Mesendoderm (in vitro differentiated cells): ENCODE results near the gene CGB1.
"Not testable (repeated sequence)": the region's sequence is repeated elsewhere in the genome, so short reads cannot be mapped to it uniquely, and the experiment has no call there.

ENCODE experiments used
- DNase-seq: peaks from one replicate; pipeline ENCODE4 v3.0.0; 2013
- H2AK5ac ChIP-seq: 2 replicates; pipeline ENCODE4 v1.6.1; 2013; ENCODE audit warnings: low read length, inconsistent platforms
- H2BK120ac ChIP-seq: 2 replicates; pipeline ENCODE4 v1.6.1; 2013; ENCODE audit warnings: low read depth, mild to moderate bottlenecking, low read length, moderate library complexity, mixed read lengths
- H2BK15ac ChIP-seq: replicated peaks from 2 replicates; pipeline ENCODE4 v1.6.1; 2013; ENCODE audit warnings: low read depth, mild to moderate bottlenecking, moderate library complexity
- H2BK5ac ChIP-seq: 2 replicates; pipeline ENCODE4 v1.6.1; 2013; ENCODE audit warnings: low read length, inconsistent platforms
- H3K18ac ChIP-seq: 2 replicates; pipeline ENCODE4 v1.6.1; 2013; ENCODE audit warnings: mild to moderate bottlenecking, low read length, mixed read lengths
- H3K23ac ChIP-seq: one replicate; pipeline ENCODE4 v1.6.1; 2013; ENCODE audit warnings: low read length
- H3K27ac ChIP-seq: 2 replicates; pipeline ENCODE4 v1.5.1; 2013; ENCODE audit warnings: low read depth, mild to moderate bottlenecking, inconsistent platforms, low read length, moderate library complexity
- H3K27me3 ChIP-seq: 2 replicates; pipeline ENCODE4 v1.6.1; 2013; ENCODE audit warnings: low read length, control low read depth, mild to moderate bottlenecking, inconsistent platforms; ENCODE audit not compliant: insufficient read depth, poor library complexity
- H3K36me3 ChIP-seq: 2 replicates; pipeline ENCODE4 v1.6.1; 2013; ENCODE audit warnings: low read length, inconsistent platforms; ENCODE audit not compliant: control insufficient read depth, insufficient read depth
- H3K4ac ChIP-seq: one replicate; pipeline ENCODE4 v1.6.1; 2013; ENCODE audit warnings: low read depth, mild to moderate bottlenecking, low read length, moderate library complexity
- H3K4me1 ChIP-seq: 2 replicates; pipeline ENCODE4 v1.6.1; 2013; ENCODE audit warnings: low read depth, low read length, inconsistent platforms; ENCODE audit not compliant: control insufficient read depth
- H3K4me2 ChIP-seq: 2 replicates; pipeline ENCODE4 v1.6.1; 2013; ENCODE audit warnings: low read length
- H3K4me3 ChIP-seq: 2 replicates; pipeline ENCODE4 v1.5.1; 2013; ENCODE audit warnings: mild to moderate bottlenecking, low read length
- H3K56ac ChIP-seq: one replicate; pipeline ENCODE4 v1.6.1; 2013; ENCODE audit warnings: low read length
- H3K79me1 ChIP-seq: 2 replicates; pipeline ENCODE4 v1.6.1; 2013; ENCODE audit warnings: low read length, inconsistent platforms
- H3K79me2 ChIP-seq: 2 replicates; pipeline ENCODE4 v1.6.1; 2013; ENCODE audit warnings: mild to moderate bottlenecking, low read length; ENCODE audit not compliant: control insufficient read depth, insufficient read depth
- H3K9ac ChIP-seq: 2 replicates; pipeline ENCODE4 v1.6.1; 2013; ENCODE audit warnings: low read length, inconsistent platforms
- H4K5ac ChIP-seq: one replicate; pipeline ENCODE4 v1.6.1; 2013; ENCODE audit warnings: low read length
- H4K8ac ChIP-seq: one replicate; pipeline ENCODE4 v1.6.1; 2013; ENCODE audit warnings: low read depth, mild to moderate bottlenecking, control low read depth, low read length, moderate library complexity
- WGBS: extraction: QIAGEN DNeasy Blood & Tissue Kit; methylation state at CpG from one replicate; pipeline ENCODE4 v1.1.7; 2013; ENCODE audit warnings: low lambda C conversion rate, missing lambda C conversion rate; ENCODE audit not compliant: insufficient coverage; ENCODE audit errors: extremely low coverage; 5-methylcytosine and 5-hydroxymethylcytosine counted together

The CGB1 gene

DNA sequence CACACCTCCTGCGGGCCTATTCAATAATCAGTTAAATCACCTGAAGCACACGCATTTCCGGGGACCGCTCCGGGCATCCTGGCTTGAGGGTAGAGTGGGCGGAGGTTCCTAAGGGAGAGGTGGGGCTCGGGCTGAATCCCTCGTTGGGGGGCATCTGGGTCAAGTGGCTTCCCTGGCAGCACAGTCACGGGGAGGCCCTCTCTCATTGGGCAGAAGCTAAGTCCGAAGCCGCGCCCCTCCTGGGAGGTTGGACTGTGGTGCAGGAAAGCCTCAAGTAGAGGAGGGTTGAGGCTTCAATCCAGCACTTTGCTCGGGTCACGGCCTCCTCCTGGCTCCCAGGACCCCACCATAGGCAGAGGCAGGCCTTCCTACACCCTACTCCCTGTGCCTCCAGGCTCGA, 6.9 kb upstream of the CGB1 start, which contains the start of gene CGB5:
TSS of gene CGB5 (plus strand) at position 301 of the 400 bp plus-strand sequence. CDS start 362 bp downstream, outside the sequence.
- H3K4me1 ChIP-seq, H3K9ac ChIP-seq, H4K8ac ChIP-seq, H3K23ac ChIP-seq, H3K36me3 ChIP-seq, H3K4me3 ChIP-seq, H3K18ac ChIP-seq, H3K27ac ChIP-seq, H3K4ac ChIP-seq, H2BK15ac ChIP-seq, H4K5ac ChIP-seq, H2BK120ac ChIP-seq, H3K27me3 ChIP-seq, H3K79me2 ChIP-seq, DNase-seq, H2AK5ac ChIP-seq, H3K79me1 ChIP-seq, H2BK5ac ChIP-seq, H3K56ac ChIP-seq, H3K4me2 ChIP-seq: not testable (repeated sequence)
- WGBS: no CpG with 5 or more reads among the region's 15 CpGs

DNA sequence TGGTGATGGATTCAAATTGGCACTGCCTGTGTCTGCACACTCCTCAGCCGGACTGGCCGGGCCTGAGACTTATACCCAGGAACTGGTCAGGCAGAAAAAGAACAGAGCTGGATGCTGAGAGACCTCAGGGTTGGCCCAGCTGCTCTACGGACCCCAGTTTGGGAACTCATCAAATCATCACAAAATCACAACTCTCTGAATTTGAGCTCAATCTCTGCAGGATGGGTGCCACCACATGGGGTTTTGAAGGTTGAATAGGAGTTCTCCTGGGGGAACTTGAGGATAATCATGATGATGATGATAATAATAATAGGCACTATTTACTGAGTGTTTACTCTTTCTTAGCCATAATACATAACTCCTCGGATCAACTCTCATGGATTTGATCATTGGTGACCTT, 6.0 kb upstream of the CGB1 start:
- not testable (repeated sequence) for H3K4me3 ChIP-seq, H3K56ac ChIP-seq, H2BK15ac ChIP-seq, H3K27ac ChIP-seq, H4K5ac ChIP-seq, H3K9ac ChIP-seq, H3K23ac ChIP-seq, H3K79me1 ChIP-seq, DNase-seq, H3K27me3 ChIP-seq, H2AK5ac ChIP-seq, H4K8ac ChIP-seq, H3K4me2 ChIP-seq, H2BK120ac ChIP-seq, H3K36me3 ChIP-seq, H3K79me2 ChIP-seq, H2BK5ac ChIP-seq, H3K18ac ChIP-seq, H3K4me1 ChIP-seq, H3K4ac ChIP-seq
- no CpG with 5 or more reads among the region's 4 CpGs for WGBS

DNA sequence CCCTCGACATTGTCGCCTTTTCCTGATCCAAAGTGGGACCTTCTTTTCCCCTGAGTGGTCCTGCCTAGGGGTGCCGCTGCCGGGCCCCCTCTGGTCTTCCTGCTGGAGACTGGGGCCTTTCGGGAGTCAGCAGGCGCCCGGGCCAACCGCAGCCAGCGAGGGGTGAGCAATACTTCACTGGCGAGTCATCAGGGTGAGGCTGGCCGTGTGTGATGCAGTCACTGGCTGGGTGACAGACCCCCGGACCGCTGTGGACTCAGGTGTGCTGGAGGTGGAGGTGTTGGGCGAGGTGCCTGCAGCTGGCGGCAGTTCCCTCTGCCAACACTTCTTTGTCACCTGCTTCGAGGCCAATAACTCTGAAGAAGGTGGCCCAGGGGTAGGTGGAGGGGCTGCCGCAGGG, 5.5 kb upstream of the CGB1 start:
- H4K5ac ChIP-seq: no peak overlapping the region
- H3K79me1 ChIP-seq: no peaks in the 10 kb centered on the region
- H3K56ac ChIP-seq: no peak overlapping the region
- H3K9ac ChIP-seq: no peak overlapping the region
- no peak overlapping the region for H3K18ac ChIP-seq
- H3K27me3 ChIP-seq: no peaks in the 10 kb centered on the region
- no peak overlapping the region for H2AK5ac ChIP-seq
- WGBS: no CpG with 5 or more reads among the region's 17 CpGs
- H3K4me2 ChIP-seq: no peak overlapping the region
- H4K8ac ChIP-seq: no peak overlapping the region
- no peaks in the 10 kb centered on the region for H3K4me1 ChIP-seq
- H2BK5ac ChIP-seq: no peak overlapping the region
- H2BK15ac ChIP-seq: no peak overlapping the region
- H2BK120ac ChIP-seq: no peak overlapping the region
- H3K36me3 ChIP-seq: no peaks in the 10 kb centered on the region
- H3K79me2 ChIP-seq: no peaks in the 10 kb centered on the region
- no peak overlapping the region for H3K23ac ChIP-seq
- H3K27ac ChIP-seq: no peak overlapping the region
- no peak overlapping the region for H3K4me3 ChIP-seq
- H3K4ac ChIP-seq: no peak overlapping the region
- DNase-seq: peak; percentile 23

DNA sequence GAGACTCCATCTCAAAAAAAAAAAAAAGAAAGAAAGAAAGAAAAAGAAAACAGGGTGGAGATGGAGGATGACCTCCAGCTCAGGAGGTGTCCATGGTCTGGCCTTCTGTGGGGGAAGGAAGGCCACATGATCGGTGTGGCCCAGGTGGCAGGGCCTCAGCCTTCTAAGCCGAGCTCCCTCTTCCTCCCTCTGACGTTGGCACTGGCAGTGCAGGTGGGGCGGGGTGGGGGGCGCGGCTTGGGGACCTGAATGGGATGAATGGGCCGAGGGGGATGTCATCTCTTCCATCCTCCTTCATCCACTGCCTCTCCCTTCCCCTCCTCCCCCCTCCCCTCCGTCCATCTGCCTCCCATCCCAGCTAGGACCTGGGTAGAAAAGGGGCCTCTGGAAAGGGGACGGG, 3.0 kb upstream of the CGB1 start:
- H2BK120ac ChIP-seq, H3K27me3 ChIP-seq, H3K4me3 ChIP-seq, H2AK5ac ChIP-seq, H3K4me1 ChIP-seq, H3K79me2 ChIP-seq, H3K9ac ChIP-seq, H3K27ac ChIP-seq, H4K8ac ChIP-seq, DNase-seq, H2BK15ac ChIP-seq, H3K56ac ChIP-seq, H3K4me2 ChIP-seq, H4K5ac ChIP-seq, H3K18ac ChIP-seq, H3K79me1 ChIP-seq, H3K36me3 ChIP-seq, H3K23ac ChIP-seq, H2BK5ac ChIP-seq, H3K4ac ChIP-seq: not testable (repeated sequence)
- no CpG with 5 or more reads among the region's 9 CpGs for WGBS

DNA sequence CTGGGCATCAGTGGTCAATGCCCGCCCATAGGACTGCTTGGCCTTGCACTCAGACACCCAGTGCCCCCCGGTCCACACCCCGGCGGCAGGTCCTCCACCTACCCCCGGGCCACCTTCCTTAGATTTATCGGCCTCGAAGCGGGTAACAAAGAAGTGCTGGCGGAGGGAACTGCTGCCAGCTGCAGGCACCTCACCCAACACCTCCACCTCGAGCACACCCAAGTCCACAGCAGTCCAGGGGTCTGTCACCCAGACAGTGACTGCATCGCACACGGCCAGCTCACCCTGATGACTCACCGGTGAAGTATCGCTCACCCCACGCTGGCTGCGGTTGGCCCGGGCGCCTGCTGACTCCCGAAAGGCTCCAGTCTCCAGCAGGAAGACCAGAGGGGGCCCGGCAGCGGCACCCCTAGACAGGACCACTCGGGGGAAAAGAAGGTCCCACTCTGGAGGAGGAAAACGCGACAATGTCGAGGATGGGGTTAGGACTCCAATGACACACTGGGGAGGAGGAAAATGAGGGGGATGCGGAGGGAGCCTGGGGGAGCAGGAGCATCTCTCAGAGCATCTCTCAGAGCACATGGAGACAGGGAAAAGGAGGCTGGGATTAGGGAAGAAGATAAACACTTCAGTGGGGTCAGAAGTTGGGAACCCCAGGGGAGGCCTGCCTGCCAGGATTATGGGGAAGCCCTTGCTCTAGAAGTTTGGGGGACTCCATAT, 2.0 kb upstream of the CGB1 start:
- not testable (repeated sequence) for H4K8ac ChIP-seq, H3K9ac ChIP-seq, H3K27ac ChIP-seq

DNA sequence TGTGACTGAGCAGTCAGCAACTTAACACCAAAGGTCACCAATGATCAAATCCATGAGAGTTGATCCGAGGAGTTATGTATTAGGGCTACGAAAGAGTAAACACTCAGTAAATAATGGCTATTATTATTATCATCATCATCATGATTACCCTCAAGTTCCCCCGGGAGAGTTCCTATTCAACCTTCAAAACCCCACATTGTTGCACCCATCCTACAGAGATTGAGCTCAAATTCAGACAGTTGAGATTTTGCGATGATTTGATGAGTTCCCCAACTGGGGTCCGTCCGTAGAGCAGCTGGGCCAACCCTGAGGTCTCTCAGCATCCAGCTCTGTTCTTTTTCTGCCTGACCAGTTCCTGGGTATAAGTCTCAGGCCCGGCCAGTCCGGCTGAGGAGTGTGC, 1.4 kb upstream of the CGB1 start:
- not testable (repeated sequence) for H4K8ac ChIP-seq, H3K4me3 ChIP-seq, H2BK5ac ChIP-seq, H3K9ac ChIP-seq, H4K5ac ChIP-seq, DNase-seq, H3K79me1 ChIP-seq, H3K23ac ChIP-seq, H3K56ac ChIP-seq, H3K27ac ChIP-seq, H2BK15ac ChIP-seq, H3K79me2 ChIP-seq, H3K27me3 ChIP-seq, H3K18ac ChIP-seq, H3K4me1 ChIP-seq, H3K4ac ChIP-seq, H3K4me2 ChIP-seq, H2BK120ac ChIP-seq, H3K36me3 ChIP-seq, H2AK5ac ChIP-seq
- no CpG with 5 or more reads among the region's 8 CpGs for WGBS

More for the DNA sequence above, 2.0 kb upstream of the CGB1 start:
- not testable (repeated sequence) for H3K79me1 ChIP-seq, DNase-seq, H2BK5ac ChIP-seq, H3K4me3 ChIP-seq, H3K18ac ChIP-seq, H2BK15ac ChIP-seq, H3K4me2 ChIP-seq, H3K27me3 ChIP-seq, H3K56ac ChIP-seq, H3K36me3 ChIP-seq, H4K5ac ChIP-seq, H2AK5ac ChIP-seq, H3K4ac ChIP-seq, H3K23ac ChIP-seq, H3K4me1 ChIP-seq, H3K79me2 ChIP-seq, H2BK120ac ChIP-seq
- WGBS: no CpG with 5 or more reads among the region's 26 CpGs
